HG03103 (cell line): ENCODE data around the gene LRRC8C.
A peak's percentile ranks its signal among the peaks of the same experiment; 100 is the strongest.

Source experiments
- ATAC-seq: cut with Tn5 transposase; IDR thresholded peaks from one replicate; pipeline ENCODE4 v1.9.1; 2021; ENCODE audit warnings: low read depth; ENCODE audit not compliant: unreplicated experiment

LRRC8C gene

GRCh38 chr1:89761338-89761737, 128.4 kb downstream of the LRRC8C start:
- ATAC-seq, result no peak

GRCh38 chr1:89761901-89762300, 129.0 kb downstream of the LRRC8C start:
- no peak for ATAC-seq

GRCh38 chr1:89762386-89762778, 129.5 kb downstream of the LRRC8C start:
- ATAC-seq, result no peak

- ATAC-seq, result peak; percentile 98
Measured at GRCh38 chr1:89762779-89763648, 130.1 kb downstream of the LRRC8C start.

- ATAC-seq, result no peak
Measured at GRCh38 chr1:89763649-89763986, 130.7 kb downstream of the LRRC8C start.

GRCh38 chr1:89765774-89766173, 132.9 kb downstream of the LRRC8C start:
- ATAC-seq, result no peak

GRCh38 chr1:89767618-89768017, 134.7 kb downstream of the LRRC8C start:
- ATAC-seq, result no peak
